ENCODE measurements around the gene DCDC2C. TPM values are rescaled to one million over a fixed set of nuclear protein-coding genes. Genes with fewer than 3 reads are reported as not detected.

The DCDC2C gene
- total RNA-seq, 1 experiment from 2014 or later = not detected

DNA sequence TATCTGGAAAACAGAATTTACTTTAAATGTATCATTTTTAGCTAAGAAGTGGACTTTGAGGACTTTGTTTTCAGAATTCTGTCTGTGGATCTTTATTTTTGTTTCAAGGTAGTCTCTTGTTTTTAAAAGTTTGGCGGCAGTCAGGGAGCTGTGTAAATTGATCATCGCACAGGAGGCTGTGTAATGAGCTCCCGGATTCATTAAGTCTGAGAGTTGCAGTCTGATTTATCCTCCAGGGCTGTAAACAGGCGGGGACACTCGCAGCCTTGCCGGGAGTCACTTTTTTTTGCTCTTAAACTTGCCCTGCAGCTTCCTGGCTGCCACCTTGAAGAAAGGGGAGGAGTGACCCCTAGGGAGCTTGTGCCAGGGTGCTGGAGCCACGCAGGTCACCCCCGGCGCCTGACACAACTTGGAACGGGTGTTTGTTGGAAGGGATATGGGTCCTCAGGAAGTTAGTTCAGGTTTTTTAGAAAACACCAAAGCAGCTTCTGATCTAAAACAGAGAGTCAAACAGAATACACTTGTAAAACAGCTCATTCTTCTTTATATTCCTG lies 76.2 kb downstream of the DCDC2C start:
- H3K9me3 Mint-ChIP-seq = peaks cover 76% of the 10 kb centered on the region
- CTCF ChIA-PET = no interaction called here
- no peak for DNase-seq (ENCODE audit: low spot score)

DNA sequence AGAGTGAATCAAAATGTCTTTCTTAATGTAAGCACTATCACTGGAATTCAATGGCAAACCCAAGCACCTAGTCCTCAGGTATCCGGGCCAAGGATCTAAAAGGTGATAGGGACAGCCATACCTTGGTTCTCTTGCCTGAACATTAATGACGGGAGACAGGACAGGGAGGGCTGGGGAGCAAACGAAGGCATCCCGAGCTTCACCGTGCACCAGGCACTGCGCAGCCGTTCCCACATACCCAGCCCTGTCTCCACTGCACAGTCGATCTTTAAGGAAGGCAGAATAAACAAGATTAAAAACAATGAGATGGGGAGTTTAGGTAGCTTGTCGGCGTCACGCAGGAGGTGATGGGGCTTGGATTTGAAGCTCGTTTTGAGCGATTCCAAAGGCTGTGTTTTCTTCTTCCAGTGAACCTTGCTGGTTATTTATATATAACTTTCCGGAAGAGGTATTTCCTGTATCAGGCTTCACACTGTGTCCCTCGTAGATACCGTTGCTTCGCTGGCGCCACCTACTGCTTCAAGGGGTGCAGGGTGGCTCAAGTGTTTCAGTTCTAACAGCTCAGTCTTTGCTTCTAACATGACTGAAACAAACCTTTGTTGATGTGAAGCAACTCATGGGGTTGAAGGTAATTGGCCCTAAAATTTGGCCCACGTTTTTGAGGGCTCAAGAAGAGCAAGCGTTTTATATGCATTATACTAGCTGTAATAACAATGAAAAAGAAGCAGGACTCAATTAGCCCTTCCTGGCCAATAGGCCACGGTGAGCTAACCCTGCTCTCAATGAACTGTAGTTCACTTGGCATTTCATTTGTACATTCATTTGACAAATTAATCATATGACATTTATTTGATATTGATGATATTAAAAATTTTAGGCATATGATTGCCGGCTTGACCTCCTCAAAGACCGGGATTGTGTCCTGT lies 77.4 kb downstream of the DCDC2C start:
- no peak overlapping the region for H3K4me3 Mint-ChIP-seq
- peaks cover 84% of the 10 kb centered on the region for H3K9me3 Mint-ChIP-seq
- H3K27me3 Mint-ChIP-seq (ENCODE audit: low read depth) = peaks cover 20% of the 10 kb centered on the region
- peak; percentile 71 for ATAC-seq
- no peak overlapping the region for H3K27ac Mint-ChIP-seq
- POLR2A ChIA-PET = no interaction called here
- peaks cover 67% of the 10 kb centered on the region for H3K36me3 Mint-ChIP-seq
- TF ChIP-seq HMGXB4 (CRISPR knock-in tag; IDR thresholded peaks at IDR 0.05) (no peak), HMGA2 (CRISPR knock-in tag; IDR thresholded peaks at IDR 0.05) (no peak)
- DNase-seq (ENCODE audit: low spot score) = peak; percentile 24
- CTCF ChIA-PET = interaction anchor here (0.7 kb wide), 1 partner anchor 53 kb away, joined by 3 read pairs; no protein-coding TSS in a partner anchor
- no peaks in the 10 kb centered on the region for H3K4me1 Mint-ChIP-seq

More for the DNA sequence above, 76.2 kb downstream of the DCDC2C start:
- Mint-ChIP-seq H3K27me3 (ENCODE audit: low read depth) (peaks cover 20% of the 10 kb centered on the region), H3K27ac (no peak overlapping the region), H3K4me3 (no peak overlapping the region), H3K36me3 (peaks cover 65% of the 10 kb centered on the region), H3K4me1 (no peaks in the 10 kb centered on the region)
- ATAC-seq = no peak
- TF ChIP-seq MAX (CRISPR knock-in tag; IDR thresholded peaks at IDR 0.05) (no peak), FOXK1 (CRISPR knock-in tag; IDR thresholded peaks at IDR 0.05) (no peak), ZNF138 (CRISPR knock-in tag; conservative IDR thresholded peaks at IDR 0.05) (no peak), ETV6 (CRISPR knock-in tag; IDR thresholded peaks at IDR 0.05) (no peak), EMX1 (CRISPR knock-in tag; IDR thresholded peaks at IDR 0.05) (no peak), NFATC4 (CRISPR knock-in tag; IDR thresholded peaks at IDR 0.05) (no peak)
- TF ChIP-seq, protein P1, sequence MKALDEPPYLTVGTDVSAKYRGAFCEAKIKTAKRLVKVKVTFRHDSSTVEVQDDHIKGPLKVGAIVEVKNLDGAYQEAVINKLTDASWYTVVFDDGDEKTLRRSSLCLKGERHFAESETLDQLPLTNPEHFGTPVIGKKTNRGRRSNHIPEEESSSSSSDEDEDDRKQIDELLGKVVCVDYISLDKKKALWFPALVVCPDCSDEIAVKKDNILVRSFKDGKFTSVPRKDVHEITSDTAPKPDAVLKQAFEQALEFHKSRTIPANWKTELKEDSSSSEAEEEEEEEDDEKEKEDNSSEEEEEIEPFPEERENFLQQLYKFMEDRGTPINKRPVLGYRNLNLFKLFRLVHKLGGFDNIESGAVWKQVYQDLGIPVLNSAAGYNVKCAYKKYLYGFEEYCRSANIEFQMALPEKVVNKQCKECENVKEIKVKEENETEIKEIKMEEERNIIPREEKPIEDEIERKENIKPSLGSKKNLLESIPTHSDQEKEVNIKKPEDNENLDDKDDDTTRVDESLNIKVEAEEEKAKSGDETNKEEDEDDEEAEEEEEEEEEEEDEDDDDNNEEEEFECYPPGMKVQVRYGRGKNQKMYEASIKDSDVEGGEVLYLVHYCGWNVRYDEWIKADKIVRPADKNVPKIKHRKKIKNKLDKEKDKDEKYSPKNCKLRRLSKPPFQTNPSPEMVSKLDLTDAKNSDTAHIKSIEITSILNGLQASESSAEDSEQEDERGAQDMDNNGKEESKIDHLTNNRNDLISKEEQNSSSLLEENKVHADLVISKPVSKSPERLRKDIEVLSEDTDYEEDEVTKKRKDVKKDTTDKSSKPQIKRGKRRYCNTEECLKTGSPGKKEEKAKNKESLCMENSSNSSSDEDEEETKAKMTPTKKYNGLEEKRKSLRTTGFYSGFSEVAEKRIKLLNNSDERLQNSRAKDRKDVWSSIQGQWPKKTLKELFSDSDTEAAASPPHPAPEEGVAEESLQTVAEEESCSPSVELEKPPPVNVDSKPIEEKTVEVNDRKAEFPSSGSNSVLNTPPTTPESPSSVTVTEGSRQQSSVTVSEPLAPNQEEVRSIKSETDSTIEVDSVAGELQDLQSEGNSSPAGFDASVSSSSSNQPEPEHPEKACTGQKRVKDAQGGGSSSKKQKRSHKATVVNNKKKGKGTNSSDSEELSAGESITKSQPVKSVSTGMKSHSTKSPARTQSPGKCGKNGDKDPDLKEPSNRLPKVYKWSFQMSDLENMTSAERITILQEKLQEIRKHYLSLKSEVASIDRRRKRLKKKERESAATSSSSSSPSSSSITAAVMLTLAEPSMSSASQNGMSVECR (CRISPR knock-in tag; IDR thresholded peaks at IDR 0.05; ENCODE audit: borderline replicate concordance) = no peak
- TF ChIP-seq, protein P2, sequence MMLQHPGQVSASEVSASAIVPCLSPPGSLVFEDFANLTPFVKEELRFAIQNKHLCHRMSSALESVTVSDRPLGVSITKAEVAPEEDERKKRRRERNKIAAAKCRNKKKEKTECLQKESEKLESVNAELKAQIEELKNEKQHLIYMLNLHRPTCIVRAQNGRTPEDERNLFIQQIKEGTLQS (CRISPR knock-in tag; conservative IDR thresholded peaks at IDR 0.05) = no peak
- TF ChIP-seq, protein P3, sequence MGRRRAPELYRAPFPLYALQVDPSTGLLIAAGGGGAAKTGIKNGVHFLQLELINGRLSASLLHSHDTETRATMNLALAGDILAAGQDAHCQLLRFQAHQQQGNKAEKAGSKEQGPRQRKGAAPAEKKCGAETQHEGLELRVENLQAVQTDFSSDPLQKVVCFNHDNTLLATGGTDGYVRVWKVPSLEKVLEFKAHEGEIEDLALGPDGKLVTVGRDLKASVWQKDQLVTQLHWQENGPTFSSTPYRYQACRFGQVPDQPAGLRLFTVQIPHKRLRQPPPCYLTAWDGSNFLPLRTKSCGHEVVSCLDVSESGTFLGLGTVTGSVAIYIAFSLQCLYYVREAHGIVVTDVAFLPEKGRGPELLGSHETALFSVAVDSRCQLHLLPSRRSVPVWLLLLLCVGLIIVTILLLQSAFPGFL (CRISPR knock-in tag; IDR thresholded peaks at IDR 0.05; ENCODE audit: borderline replicate concordance) = no peak
- POLR2A ChIA-PET = no interaction called here

DNA sequence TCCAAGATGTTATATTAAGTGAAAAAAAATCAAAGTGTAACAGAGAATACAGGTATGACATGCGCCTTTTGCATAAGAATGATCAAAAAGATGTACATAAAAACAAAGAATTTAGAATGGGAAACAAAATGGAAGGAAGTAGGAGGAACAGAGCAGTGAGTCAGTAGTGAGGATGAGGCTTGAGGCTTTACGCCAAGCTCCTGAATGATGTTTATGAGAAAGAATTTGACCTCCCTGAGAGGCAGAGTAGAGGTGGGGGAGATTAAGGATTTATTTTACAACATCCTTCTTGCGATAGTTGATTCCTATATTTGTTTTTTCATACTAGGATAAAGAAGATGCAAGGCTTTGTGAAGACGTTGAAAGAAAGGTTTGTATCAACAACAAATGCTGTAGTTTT lies 81.4 kb downstream of the DCDC2C start:
- no peaks in the 10 kb centered on the region for H3K4me1 Mint-ChIP-seq
- H3K27me3 Mint-ChIP-seq (ENCODE audit: low read depth) = peaks cover 7% of the 10 kb centered on the region
- DNase-seq (ENCODE audit: low spot score) (no peak), ATAC-seq (no peak)
- H3K4me3 Mint-ChIP-seq = no peak overlapping the region
- POLR2A ChIA-PET = no interaction called here
- TF ChIP-seq, protein P4, sequence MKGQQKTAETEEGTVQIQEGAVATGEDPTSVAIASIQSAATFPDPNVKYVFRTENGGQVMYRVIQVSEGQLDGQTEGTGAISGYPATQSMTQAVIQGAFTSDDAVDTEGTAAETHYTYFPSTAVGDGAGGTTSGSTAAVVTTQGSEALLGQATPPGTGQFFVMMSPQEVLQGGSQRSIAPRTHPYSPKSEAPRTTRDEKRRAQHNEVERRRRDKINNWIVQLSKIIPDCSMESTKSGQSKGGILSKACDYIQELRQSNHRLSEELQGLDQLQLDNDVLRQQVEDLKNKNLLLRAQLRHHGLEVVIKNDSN (CRISPR knock-in tag; IDR thresholded peaks at IDR 0.05) = no peak
- TF ChIP-seq FOXK1 (CRISPR knock-in tag; IDR thresholded peaks at IDR 0.05) = no peak
- TF ChIP-seq, protein P5, sequence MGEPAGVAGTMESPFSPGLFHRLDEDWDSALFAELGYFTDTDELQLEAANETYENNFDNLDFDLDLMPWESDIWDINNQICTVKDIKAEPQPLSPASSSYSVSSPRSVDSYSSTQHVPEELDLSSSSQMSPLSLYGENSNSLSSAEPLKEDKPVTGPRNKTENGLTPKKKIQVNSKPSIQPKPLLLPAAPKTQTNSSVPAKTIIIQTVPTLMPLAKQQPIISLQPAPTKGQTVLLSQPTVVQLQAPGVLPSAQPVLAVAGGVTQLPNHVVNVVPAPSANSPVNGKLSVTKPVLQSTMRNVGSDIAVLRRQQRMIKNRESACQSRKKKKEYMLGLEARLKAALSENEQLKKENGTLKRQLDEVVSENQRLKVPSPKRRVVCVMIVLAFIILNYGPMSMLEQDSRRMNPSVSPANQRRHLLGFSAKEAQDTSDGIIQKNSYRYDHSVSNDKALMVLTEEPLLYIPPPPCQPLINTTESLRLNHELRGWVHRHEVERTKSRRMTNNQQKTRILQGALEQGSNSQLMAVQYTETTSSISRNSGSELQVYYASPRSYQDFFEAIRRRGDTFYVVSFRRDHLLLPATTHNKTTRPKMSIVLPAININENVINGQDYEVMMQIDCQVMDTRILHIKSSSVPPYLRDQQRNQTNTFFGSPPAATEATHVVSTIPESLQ (CRISPR knock-in tag; IDR thresholded peaks at IDR 0.05) = no peak
- TF ChIP-seq, protein P6, sequence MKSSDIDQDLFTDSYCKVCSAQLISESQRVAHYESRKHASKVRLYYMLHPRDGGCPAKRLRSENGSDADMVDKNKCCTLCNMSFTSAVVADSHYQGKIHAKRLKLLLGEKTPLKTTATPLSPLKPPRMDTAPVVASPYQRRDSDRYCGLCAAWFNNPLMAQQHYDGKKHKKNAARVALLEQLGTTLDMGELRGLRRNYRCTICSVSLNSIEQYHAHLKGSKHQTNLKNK (CRISPR knock-in tag; IDR thresholded peaks at IDR 0.05) = no peak
- no peak for TF ChIP-seq ZNF232 (CRISPR knock-in tag; IDR thresholded peaks at IDR 0.05)
- no peak for TF ChIP-seq SP1 (CRISPR knock-in tag; conservative IDR thresholded peaks at IDR 0.05)
- no peak for TF ChIP-seq ZNF138 (CRISPR knock-in tag; conservative IDR thresholded peaks at IDR 0.05)
- no peak for TF ChIP-seq NFE2L1 (CRISPR knock-in tag; IDR thresholded peaks at IDR 0.05)
- no peak for TF ChIP-seq IRF2 (CRISPR knock-in tag; IDR thresholded peaks at IDR 0.05; ENCODE audit: borderline replicate concordance, low read depth)
- no peak for TF ChIP-seq JAZF1 (CRISPR knock-in tag; IDR thresholded peaks at IDR 0.05)
- CTCF ChIA-PET = no interaction called here
- no peak overlapping the region for H3K27ac Mint-ChIP-seq
- H3K9me3 Mint-ChIP-seq = peaks cover 74% of the 10 kb centered on the region
- peaks cover 45% of the 10 kb centered on the region for H3K36me3 Mint-ChIP-seq

All from WTC11 (cell line).